ENCODE data around the gene MRPL20. TPM values are rescaled to one million over a fixed set of nuclear protein-coding genes. Genes with fewer than 3 reads are reported as not detected.
A peak's percentile ranks its signal among the peaks of the same experiment; 100 is the strongest.

MRPL20 gene
- total and polyA plus RNA-seq, 9 of the 15 experiments (the other 6 are each of a cell fraction or from before 2014, with no cell fraction given), result 180 to 671 (median 229) TPM

- no peak for TF ChIP-seq E2F3 (CRISPR knock-in tag; IDR thresholded peaks at IDR 0.05)
- no peak for TF ChIP-seq NCOA6 (IDR thresholded peaks at IDR 0.05)
- no peak for TF ChIP-seq ZNF77 (CRISPR knock-in tag; IDR thresholded peaks at IDR 0.05)
- no peak for TF ChIP-seq CTCFL (IDR thresholded peaks at IDR 0.05; ENCODE audit: borderline replicate concordance, insufficient read depth, low read depth, low read length, poor library complexity, severe bottlenecking)
- no peak for TF ChIP-seq SRF (CRISPR knock-in tag; IDR thresholded peaks at IDR 0.05)
- TF ChIP-seq CTBP1 (IDR thresholded peaks at IDR 0.05; ENCODE audit: borderline replicate concordance), result peak; percentile 70; the same call in 1 of the 2 replicates
- no peak for TF ChIP-seq AFF1 (IDR thresholded peaks at IDR 0.05; ENCODE audit: low read depth in 1 of 2, partially characterized antibody in 2 of 2)
- TF ChIP-seq CREB3L1 (IDR thresholded peaks at IDR 0.05; ENCODE audit: borderline replicate concordance, low read depth), result 0 out of 2 replicates have a peak, but pooled peaks have one; percentile 53
- TF ChIP-seq MTF1 (CRISPR knock-in tag; IDR thresholded peaks at IDR 0.05; ENCODE audit: borderline replicate concordance), result no peak
- no peak for TF ChIP-seq SRSF3 (IDR thresholded peaks at IDR 0.05; ENCODE audit: insufficient read depth, low read length)
- TF ChIP-seq HNRNPUL1 (IDR thresholded peaks at IDR 0.05; ENCODE audit: low read length), result no peak
- no peak for TF ChIP-seq NR2F6 (CRISPR knock-in tag; IDR thresholded peaks at IDR 0.05)
- no peak for TF ChIP-seq ZNF586 (CRISPR knock-in tag; conservative IDR thresholded peaks at IDR 0.05)
- no peak for TF ChIP-seq ZNF197 (CRISPR knock-in tag; IDR thresholded peaks at IDR 0.05; ENCODE audit: low read depth)
- no peak for TF ChIP-seq SLC30A9 (CRISPR knock-in tag; IDR thresholded peaks at IDR 0.05)
- no peak for TF ChIP-seq TAF9B (IDR thresholded peaks at IDR 0.05; ENCODE audit: partially characterized antibody)
- peak; percentile 70 for TF ChIP-seq USF1 (CRISPR knock-in tag; IDR thresholded peaks at IDR 0.05)
Measured at GRCh38 chr1:1441002-1441888, 34.2 kb upstream of the MRPL20 start (continued).
